Measurements from ENCODE around the gene KCNH8.

DNA sequence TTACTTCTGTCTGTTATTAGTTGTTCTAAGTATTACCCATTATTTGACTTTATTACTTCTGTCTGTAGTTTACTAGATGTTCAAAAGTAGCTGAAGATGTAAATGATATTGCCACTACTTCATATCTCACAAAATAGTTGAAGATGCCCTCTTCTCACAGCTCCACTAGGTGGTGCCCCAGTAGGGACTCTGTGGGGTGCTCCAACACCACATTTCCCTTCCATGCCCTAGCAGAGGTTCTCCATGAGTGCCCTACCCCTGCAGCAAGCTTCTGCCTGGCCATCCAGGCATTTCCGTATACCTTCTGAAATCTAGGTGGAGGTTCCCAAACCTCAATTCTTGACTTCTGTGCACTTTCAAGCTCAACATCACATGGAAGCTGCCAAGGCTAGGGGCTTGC, 80.8 kb downstream of the KCNH8 start:
- TF ChIP-seq CTCF (IDR thresholded peaks at IDR 0.05) (no peak), POLR2A (IDR thresholded peaks at IDR 0.05) (no peak)
